ENCODE measurements around the gene ESRRB.

The ESRRB gene

GRCh38 chr14:76375947-76376404 lies at the start of gene ESRRB:
Gene ESRRB, plus strand, starts transcription at chr14:76376137. Its CDS starts 265 bp downstream, at chr14:76376402.
- no peak for DNase-seq

GRCh38 chr14:76326918-76327689 lies 48.8 kb upstream of the ESRRB start:
- DNase-seq: no peak

GRCh38 chr14:76328457-76329137 lies 47.3 kb upstream of the ESRRB start:
- no peak for DNase-seq

- DNase-seq: no peak
Measured at GRCh38 chr14:76329154-76329928, 46.6 kb upstream of the ESRRB start.

GRCh38 chr14:76329951-76330350 lies 46.0 kb upstream of the ESRRB start:
- no peak for DNase-seq

- DNase-seq: no peak
Measured at GRCh38 chr14:76330411-76331327, 45.3 kb upstream of the ESRRB start.

- no peak for DNase-seq
Measured at GRCh38 chr14:76331328-76332011, 44.5 kb upstream of the ESRRB start.

- no peak for DNase-seq
Measured at GRCh38 chr14:76333664-76334063, 42.3 kb upstream of the ESRRB start.

GRCh38 chr14:76334316-76334715 lies 41.6 kb upstream of the ESRRB start:
- no peak for DNase-seq

GRCh38 chr14:76336876-76337275 lies 39.1 kb upstream of the ESRRB start:
- no peak for DNase-seq

- no peak for DNase-seq
Measured at GRCh38 chr14:76337635-76338545, 38.0 kb upstream of the ESRRB start.

- no peak for DNase-seq
Measured at GRCh38 chr14:76339728-76340615, 36.0 kb upstream of the ESRRB start.

- DNase-seq: no peak
Measured at GRCh38 chr14:76343386-76343785, 32.6 kb upstream of the ESRRB start.

- no peak for DNase-seq
Measured at GRCh38 chr14:76346391-76347160, 29.4 kb upstream of the ESRRB start.

- DNase-seq: no peak
Measured at GRCh38 chr14:76348898-76349297, 27.0 kb upstream of the ESRRB start.

- no peak for DNase-seq
Measured at GRCh38 chr14:76349993-76350392, 25.9 kb upstream of the ESRRB start.

- DNase-seq: no peak
Measured at GRCh38 chr14:76350671-76351070, 25.3 kb upstream of the ESRRB start.

- no peak for DNase-seq
Measured at GRCh38 chr14:76351941-76352340, 24.0 kb upstream of the ESRRB start.

Data from CD4-positive, alpha-beta T cell treated with Interleukin-17A for 4 hours (primary cell).